ENCODE results near the gene KLHDC8A.

- TF ChIP-seq HDAC6 (IDR thresholded peaks at IDR 0.05; ENCODE audit: low read depth, low read length) (no peak), GTF2F1 (IDR thresholded peaks at IDR 0.05; ENCODE audit: low read depth, low read length) (no peak), TSHZ1 (CRISPR knock-in tag; IDR thresholded peaks at IDR 0.05) (no peak), CTCF (IDR thresholded peaks at IDR 0.05 in 2 of 3, conservative IDR thresholded peaks at IDR 0.05 in 1 of 3; ENCODE audit: insufficient read depth in 2 of 3, low read depth in 1 of 3, low read length in 3 of 3) (no peak), EZH2 (IDR thresholded peaks at IDR 0.05; ENCODE audit: borderline replicate concordance, low read depth, low read length) (no peak), BRD4 (IDR thresholded peaks at IDR 0.05) (no peak), EP300 (IDR thresholded peaks at IDR 0.05; ENCODE audit: low read length) (no peak), POLR2A (conservative IDR thresholded peaks at IDR 0.05) (no peak), EWSR1 (IDR thresholded peaks at IDR 0.05; ENCODE audit: borderline replicate concordance, low read depth, partially characterized antibody) (no peak), NRF1 (conservative IDR thresholded peaks at IDR 0.05 in 1 of 2, IDR thresholded peaks at IDR 0.05 in 1 of 2) (no peak)
Observed at GRCh38 chr1:205398586-205398985, 41.9 kb upstream of the KLHDC8A start.
